AML-193 (cell line): ENCODE results near the gene ALKBH6.
A peak's percentile ranks its signal among the peaks of the same experiment; 100 is the strongest.
"Not testable (repeated sequence)": the region's sequence is repeated elsewhere in the genome, so short reads cannot be mapped to it uniquely, and the experiment has no call there.

Experiments
- DNase-seq, 2 experiments: peaks; one replicate each; lab custom pipeline; 2025; lab: John Stamatoyannopoulos, UW

Gene ALKBH6

DNA sequence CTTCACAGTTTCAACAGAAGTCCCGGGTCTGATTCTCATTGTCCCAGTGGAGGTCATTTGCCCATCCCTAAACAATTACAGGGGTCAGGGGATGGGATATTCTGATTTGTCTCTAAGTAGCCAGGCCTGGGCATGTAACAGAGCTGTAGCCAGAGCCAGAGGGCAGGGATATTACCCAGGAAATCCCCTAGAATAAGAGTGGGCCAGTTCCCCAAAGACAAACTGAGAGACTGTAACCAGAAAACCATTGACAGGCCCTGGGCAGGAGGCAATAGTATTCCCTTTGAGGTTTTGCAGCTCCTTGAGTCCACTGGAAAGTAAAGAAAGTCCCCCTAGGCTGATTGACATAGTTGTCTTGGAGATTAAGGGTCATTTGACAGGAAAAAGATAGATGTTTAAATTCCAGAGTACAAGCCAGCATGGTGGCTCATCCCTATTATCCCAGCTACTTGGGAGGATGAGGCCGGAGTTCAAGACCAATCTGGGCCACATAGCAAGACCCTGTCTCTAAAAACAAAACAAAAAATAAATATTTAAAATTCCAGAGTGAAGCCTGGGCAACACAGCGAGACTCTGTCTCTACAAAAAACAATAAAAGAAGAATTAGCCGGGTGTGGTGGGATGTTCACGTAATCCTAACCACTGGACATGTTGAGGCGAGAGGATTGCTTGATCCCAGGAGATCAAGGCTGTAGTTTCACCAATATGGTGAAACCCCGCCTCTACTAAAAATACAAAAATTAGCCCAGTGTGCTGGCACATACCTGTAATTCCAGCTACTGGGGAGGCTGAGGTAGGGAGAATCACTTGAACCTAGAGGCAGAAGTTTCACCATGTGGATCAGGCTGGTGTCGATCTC, 20.9 kb downstream of the ALKBH6 start:
- no peak for DNase-seq

DNA sequence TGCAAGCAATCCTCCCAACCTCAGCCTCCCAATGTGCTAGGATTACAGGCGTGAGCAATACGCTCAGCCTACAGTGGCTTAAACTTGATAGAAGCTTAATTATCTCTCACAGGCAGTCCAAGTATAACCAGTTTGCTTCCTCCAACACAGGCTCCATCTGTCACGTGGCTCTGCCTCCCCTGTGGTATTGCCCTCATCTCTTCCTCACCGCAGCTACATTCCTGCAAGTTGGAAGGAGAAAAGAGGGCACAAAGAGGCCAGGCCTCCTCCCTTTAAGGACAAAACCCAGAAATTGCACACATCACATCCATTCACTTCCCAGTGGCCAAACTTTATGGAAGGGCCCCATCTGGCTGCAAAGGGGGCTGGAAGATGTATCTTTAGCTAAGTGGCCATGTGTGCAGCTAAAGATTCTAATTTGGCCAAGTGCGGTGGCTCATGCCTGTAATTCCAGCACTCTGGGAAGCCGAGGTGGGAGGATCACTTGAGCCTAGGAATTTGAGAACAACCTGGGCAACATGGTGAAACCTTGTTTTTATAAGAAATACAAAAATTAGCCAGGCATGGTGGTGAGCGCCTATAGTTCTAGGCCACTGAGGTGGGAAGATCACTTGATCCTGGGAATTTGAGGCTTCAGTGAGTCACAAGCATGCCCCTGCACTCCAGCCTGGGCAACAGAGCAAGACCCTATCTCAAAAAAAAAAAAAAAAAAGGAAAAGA, 22.1 kb downstream of the ALKBH6 start:
- no peak for DNase-seq

DNA sequence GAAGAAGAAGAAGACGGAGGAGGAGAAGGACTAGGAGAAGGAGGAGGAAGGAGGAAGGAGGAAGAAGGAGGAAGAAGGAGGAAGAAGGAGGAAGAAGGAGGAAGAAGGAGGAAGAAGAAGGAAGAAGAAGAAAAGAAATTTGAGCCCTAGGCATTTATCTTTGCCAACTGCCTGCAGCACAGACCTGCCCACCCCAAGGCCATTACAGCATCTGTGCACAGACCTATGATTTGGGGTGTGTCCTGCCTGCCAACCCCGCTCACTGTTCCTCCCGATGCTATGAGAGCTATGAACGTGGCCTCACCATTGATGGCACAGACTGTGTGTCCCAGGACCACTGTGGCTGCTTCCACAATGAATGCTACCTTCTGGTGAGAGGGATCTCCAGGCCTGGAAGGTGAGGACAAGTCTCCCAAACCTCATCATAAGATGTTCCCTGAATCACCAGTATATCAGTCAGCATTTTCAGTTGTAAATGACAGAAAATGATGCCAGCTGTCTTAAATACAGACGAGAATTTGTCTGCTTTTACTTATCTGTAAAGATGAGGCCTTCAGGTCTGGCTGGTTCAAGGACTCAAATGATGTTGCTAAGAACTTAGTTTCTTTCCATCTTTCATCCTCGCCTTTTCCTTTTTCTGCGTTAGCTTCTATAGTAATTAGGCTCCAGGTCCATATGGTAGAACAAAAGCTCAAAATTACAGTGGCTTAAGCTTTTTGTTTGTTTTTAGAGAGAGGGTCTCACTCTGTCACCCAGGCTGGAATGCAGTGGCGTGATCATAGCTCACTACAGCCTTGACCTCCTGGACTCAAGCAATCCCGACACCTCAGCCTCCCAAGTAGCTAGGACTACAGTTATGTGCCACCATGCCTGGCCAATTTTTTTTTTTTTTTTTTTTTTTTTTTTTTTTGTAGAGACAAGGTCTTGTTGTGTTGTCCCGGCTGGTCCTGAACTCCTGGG, 23.0 kb downstream of the ALKBH6 start:
- no peak for DNase-seq

DNA sequence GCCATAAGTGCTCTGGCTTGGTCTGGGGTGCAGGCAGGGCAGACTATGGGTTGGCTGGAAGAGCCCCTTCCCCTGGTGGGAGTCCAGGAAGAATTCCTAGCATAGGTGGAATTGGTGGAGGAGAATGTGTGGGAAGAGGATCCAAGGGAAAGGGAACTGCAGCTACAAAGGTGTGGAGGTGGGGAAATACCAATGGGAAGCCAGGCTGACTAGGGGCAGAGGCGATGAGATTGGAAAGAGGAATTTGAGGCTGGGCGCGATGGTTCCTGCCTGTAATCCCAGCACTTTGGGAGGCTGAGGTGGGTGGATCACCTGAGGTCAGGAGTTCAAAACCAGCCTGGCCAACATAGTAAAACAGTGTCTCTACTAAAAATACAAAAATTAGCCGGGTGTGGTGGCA, 23.9 kb downstream of the ALKBH6 start:
- no peak for DNase-seq

DNA sequence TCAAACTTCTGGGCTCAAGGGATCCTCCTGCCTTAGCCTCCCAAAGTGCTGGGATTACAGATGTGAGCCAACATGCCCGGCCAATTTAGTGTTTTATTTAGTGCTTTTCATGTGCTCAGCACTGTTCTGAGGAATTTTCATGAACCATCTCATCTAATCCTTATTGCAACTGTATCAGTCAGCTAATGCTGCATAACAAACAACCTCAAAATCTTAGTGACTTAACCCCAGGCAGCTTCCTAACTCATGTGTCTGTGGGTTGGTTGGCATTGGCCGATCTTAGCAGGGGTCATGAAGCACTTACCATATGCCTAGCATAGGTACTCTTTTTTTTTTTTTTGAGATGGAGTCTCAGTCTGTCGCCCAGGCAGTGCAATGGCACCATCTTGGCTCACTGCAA, 25.2 kb downstream of the ALKBH6 start:
- DNase-seq: no peak

DNA sequence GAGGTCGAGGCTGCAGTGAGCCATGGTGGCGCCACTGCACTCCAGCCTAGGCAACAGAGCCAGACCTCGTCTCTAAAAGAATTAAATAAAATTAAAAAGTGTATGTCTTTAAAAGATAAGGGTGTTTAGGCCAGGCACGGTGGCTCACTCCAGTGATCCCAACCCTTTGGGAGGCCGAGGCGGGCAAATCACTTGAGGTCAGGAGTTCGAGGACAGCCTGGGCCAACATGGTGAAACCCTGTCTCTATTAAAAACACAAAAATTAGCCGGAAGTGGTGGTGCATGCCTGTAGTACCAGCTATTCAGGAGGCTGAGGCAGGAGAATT, 26.5 kb downstream of the ALKBH6 start:
- no peak for DNase-seq

DNA sequence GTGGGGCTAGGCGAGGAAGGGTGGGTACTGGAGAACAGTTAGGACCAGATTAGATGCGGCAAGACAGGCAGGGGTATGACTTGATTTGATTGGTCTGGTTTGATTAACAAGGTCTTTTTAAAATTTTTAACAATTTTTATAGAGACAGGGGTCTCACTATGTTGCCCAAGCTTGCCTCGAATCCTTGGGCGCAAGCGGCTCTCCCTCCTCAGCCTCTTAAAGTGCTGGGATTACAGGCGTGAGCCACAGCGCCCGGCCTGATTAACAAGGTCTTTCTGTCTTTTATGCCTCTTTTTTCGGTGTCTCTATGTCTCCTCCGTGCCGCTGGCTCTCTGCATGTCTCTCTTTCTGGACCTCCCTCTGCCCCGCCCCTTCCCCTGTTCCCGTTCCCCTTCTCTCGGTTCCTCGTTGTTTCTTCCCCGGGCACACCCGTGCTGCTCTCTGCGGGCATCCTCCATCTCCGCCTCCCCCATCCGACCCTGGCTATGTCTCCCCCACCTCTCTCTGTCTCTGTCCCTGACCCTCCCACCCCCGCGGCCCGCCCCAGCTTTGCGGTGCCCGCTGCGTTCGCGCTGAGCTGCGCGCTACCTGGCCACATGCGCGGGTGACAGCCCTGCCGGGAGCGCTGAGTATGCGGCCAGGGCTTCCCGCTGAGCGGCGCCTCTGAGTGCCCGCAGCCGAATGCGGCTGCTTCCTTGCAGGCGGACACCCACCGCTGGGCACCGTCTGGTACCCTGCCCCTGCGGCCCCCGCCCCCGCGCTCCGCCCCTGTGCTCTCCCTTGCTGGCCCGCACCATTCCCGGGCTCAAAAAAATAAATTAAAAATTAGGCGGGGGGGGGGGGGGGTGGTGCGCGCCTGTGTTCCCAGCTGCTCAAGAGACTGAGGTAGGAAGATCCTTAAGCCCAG, 27.1 kb downstream of the ALKBH6 start:
- DNase-seq: peak; percentile 13 to 46

DNA sequence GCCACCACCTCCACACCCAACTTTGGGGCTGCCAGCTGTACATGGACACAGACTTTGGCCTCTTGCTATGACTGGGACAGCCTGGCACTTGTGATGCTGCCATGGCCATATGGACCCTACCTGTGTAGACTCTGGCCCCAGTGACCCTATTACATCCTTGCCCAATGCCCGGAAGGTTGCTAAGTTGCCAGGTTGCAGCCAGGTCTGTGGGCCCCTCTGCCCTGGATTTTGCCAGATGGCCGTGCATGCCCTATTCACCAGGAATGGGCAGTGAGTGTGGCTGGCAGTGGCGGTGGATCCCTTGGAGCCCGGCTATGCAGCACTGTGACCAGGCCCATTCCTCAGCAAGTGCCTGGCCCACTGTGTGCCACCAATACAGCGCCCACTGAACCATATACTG, 27.9 kb downstream of the ALKBH6 start:
- DNase-seq: no peak

DNA sequence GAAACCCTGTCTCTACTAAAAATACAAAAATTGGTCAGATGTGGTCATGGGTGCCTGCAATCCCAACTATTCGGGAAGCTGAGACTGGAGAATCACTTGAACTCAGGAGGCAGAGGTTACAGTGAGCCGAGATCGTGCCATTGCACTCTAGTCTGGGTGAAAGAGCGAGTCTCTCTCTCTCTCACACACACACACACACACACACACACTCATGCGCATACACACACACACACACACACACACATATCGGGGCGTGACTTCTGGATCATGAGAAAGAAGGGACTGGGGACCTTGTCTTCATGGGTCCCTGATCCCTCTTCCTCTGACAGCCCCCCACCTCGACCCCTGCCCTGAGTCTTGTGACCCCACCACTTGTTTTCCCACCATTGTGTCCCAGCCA, 30.8 kb downstream of the ALKBH6 start:
- no peak for DNase-seq

DNA sequence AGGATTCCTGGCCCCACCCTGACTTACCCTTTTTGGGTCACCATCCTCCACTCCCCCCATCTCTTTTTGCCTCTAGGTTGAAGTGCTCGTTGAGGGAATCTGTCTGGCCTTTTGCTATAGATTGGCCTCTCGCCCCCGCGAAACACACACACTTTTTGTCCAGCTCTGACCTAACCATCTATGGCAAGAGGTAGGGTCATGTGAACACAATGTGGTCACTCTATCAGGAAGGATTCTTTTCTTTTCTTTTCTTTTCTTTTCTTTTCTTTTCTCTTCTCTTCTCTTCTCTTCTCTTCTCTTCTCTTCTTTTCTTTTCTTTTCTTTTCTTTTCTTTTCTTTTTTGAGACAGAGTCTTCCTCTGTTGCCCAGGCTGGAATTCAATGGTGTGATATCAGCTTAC, 33.0 kb downstream of the ALKBH6 start:
- DNase-seq: not testable (repeated sequence)

DNA sequence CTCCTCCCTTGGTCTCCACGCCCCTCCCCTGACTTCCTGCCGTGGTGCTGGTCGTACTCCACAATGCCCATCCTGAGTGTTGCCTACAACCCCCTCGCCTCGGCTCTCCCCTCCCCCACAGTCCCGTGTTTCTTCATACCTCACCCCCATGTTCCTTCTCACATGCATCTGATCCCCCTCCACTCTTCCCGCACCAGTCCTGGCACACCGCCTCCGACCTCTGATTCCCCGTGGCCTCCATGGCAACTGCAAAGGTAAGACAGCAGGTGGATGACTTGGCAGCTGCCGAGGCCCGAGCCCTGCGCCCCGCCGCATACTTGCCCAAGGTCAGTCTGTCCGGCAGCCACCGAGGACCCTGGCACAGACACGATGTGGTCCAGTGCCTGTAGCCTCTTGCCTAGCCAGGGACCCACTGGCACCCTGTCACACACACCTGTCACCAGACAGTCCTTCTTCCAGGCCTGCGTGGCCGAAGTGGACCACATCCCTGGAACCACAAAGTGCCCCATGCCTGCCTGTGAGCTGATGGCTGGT, 35.1 kb downstream of the ALKBH6 start:
- DNase-seq: no peak

DNA sequence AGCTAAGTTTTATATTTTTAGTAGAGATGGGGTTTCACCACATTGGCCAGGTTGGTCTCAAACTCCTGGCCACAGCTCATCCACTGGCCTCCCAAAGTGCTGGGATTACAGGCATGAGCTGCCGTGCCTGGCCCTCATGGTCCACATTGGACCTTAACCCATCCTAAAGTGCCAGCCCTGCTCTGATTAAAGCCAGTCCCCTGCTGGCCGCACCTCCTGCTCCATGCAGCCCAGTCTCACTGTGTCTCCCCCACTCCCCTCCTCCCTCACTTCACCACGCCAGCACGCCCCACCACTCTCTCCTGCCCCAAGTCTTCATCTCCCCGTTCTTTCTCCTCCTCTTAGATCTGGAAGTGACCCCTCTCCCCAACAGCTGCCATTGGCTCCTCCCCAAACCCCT, 35.7 kb downstream of the ALKBH6 start:
- no peak for DNase-seq

DNA sequence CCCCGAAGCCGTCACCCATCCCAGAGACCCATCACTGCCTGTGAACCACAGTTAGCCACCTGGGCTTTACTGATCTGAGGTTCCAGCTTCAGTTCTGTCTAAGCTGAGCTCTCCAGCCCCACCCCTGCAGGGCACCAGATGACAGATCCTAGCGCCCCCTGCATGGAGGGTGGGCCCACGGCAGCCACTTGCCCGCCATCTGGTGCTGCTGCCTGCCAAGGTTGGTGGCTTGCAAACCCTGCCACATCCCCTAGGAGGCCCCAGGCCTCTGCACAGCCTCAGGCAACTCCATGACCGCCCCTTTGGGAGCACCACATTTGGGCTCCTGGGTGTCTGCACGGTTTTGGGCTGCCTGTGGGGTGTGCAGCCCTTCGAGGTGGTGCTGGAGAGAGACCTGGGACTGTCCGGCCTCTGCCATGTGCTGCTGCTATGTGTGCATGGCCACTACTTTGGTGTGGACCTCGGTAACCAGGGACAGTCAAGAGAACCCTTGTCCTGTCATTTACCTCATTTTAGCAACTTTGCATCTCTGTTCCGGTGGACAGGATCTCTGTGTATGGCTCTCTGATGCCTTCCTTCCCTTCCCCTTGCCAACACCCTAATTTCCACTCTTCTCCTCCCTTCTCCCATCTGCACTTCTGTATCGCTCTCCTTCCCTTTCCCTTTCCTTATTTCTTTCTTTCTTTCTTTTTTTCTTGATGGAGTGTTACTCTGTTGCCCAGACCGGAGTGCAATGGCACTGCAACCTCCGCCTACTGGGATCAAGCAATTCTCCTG, 36.4 kb downstream of the ALKBH6 start:
- peak; percentile 11 to 14 for DNase-seq

DNA sequence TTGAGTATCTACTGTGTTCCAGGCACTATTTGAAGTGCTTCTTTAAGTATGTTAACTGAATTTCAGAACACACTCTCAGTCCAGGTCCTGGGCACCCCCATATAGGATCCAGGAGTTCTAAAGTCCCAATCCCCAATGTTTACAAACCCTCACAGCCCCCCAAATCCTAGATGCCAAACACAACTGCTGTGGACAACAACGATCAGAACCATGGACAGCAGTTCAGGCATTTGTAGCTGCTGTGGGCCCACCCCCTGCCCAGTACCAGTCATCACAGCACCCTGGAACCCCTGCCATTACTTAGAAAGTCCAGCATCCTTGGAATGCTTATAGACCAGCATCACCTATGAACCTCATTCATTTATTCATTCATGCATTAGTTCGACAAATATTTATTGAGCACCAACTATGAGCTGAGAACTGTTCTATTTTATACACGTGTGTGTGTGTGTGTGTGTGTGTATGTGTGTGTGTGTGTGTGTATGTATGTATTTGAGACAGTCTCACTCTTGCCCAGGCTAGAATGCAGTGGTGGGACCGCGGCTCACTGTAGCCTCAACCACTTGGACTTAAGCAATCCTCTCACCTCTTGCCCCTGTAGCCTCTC, 38.3 kb downstream of the ALKBH6 start:
- DNase-seq: peak in 1 of 2 experiments; percentile 12

DNA sequence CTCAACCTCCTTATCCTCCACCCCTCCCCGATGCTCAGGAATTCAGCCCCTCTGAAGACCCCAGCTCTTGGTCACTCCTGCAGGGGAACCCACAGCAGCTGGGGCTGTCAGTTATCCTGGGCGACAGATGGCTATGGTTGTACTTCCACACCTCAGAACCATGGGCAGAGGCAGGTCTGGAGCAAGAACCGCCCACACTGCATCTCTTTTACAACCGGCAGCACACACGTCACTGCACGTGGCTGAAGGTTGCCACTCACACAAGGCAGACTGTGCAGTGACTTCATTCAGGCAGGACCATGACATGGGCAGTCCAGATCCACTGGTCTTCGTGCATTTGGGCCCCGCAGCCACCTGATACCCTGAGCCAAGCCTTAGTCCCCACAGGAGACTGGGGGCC, 40.5 kb downstream of the ALKBH6 start:
- DNase-seq: no peak

DNA sequence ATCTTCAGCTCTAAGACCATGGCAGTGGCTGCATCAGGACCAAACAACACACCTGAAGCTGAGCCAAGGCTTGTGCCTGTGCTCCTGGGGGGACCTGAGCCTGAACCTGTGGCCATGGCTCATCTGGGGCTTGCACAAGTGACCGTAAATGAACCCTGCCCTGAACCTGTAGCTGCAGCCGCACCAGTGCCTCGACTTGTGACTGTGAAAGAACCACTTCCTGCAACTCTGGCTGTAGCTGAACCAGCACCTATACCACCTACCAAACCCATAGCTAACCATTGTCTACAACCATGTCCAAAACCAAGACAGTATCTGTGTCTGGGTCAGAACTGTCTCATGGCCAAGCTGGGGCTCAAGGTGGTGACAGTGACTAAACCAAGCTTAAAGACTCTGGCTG, 47.2 kb downstream of the ALKBH6 start:
- DNase-seq: no peak

DNA sequence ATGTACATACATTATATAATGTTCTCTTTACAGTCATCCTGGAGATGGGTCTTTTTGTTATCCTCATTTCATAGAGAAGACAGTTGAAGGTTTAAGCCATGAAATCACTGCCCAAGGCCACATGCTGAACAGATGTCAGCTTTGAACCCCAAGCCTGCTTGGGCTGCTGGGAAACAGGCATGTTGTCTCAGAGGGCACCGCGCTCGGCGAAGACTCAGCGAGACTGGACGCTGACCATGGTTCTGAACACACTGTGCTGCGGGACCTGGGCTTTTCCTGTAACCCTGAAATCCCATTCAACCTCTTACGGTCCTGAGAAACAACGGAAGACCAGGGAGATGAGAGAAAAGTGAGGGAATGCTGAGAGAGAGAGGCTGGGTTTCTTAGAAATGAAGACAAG, 50.5 kb downstream of the ALKBH6 start:
- no peak for DNase-seq

DNA sequence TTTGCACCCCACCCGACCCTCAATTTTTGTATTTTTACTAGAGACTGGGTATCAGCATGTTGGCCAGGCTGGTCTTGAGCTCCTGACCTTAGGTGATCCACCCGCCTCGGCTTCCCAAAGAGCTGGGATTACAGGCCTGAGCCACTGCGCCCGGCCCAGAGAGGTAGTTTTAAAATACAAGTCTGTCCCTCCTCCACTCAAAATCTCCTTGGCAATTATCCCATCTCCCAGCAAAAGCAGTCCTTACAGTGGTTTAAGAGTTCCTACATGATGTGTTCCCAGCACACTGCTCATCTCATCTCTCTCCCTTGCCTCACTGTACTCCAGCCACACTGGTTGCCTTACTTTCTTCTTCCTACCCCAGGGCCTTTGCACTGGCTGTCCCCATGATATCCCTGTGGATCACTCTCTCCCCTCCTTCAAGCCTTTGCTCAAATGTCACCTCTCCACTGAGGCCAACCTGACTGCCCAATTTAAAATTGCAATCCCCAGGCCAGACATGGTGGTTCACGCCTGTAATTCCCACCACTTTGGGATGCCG, 53.5 kb downstream of the ALKBH6 start:
- DNase-seq: no peak

DNA sequence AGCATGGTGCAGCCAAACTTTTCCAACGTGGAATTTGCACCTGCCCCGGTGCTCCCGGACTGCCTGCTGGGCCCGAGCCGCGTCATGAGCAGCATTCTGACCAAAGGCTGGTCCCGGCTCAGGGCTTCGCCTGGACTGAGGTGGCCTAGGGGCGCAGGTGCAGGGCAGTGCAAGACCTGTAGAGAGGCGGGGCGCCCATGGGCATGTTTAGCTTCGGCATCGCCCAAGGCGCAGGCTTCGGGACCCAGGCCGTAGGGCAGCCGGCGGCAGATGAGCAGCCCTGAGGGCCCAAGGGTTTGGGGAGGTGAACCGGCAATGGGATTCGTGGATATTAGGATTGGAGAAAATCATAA, 54.1 kb downstream of the ALKBH6 start:
- no peak for DNase-seq
